Panc1 (cell line): Measurements from ENCODE around the gene FIZ1. TPM values are rescaled to one million over a fixed set of nuclear protein-coding genes. Genes with fewer than 3 reads are reported as not detected.

Experiments
- ATAC-seq: fragments of 200-7000 bp; cut with Tn5 transposase; 2 replicates; pipeline ENCODE4 v1.9.1; 2020; ENCODE audit warnings: mild to moderate bottlenecking, moderate library complexity
- BruUV-seq: library from RNA; stranded (reverse); fragments of 400-500 nt; replicated peaks from 2 replicates; lab custom pipeline; 2021; lab: Mats Ljungman, UMichigan
- CTCF ChIA-PET: fragments of 300-600 bp; sonication (Branson Sonifier 250); formaldehyde crosslinking; loops from one replicate; lab custom pipeline; 2022; ENCODE audit warnings: antibody characterized with exemption; lab: Charles Lee
- POLR2A ChIA-PET: fragments of 300-600 bp; sonication (Branson Sonifier 250); formaldehyde crosslinking; loops from one replicate; lab custom pipeline; 2022; ENCODE audit warnings: antibody characterized with exemption; lab: Charles Lee
- DNase-seq: peaks from one replicate; pipeline ENCODE4 v3.0.0-alpha.2; 2010; ENCODE audit warnings: low read depth, low spot score
- H3K27ac ChIP-seq: 2 replicates; pipeline ENCODE4 v1.5.1; 2011; ENCODE audit warnings: mild to moderate bottlenecking, low read length, inconsistent platforms
- H3K27me3 ChIP-seq: fragments of 200-500 bp; sonication (Bioruptor generic); 2 replicates; pipeline ENCODE4 v1.6.0; 2014; ENCODE audit warnings: low read length, inconsistent platforms; ENCODE audit not compliant: control insufficient read depth, insufficient read depth
- H3K36me3 ChIP-seq: fragments of 200-500 bp; sonication (Bioruptor generic); 2 replicates; pipeline ENCODE4 v1.5.1; 2014; ENCODE audit warnings: inconsistent platforms, mild to moderate bottlenecking, low read length, moderate library complexity; ENCODE audit not compliant: control insufficient read depth, insufficient read depth
- H3K4me1 ChIP-seq: 2 replicates; pipeline ENCODE4 v1.5.1; 2011; ENCODE audit warnings: inconsistent platforms, mild to moderate bottlenecking, low read length, moderate library complexity; ENCODE audit not compliant: control insufficient read depth, insufficient read depth
- H3K4me3 ChIP-seq, 2 experiments: 2 replicates each; pipeline ENCODE4 v1.5.1; 2011 to 2012; ENCODE audit warnings: low read depth in 2 of 2, low read length in 2 of 2, mild to moderate bottlenecking in 2 of 2, inconsistent platforms in 1 of 2, moderate library complexity in 1 of 2
- H3K9me3 ChIP-seq: fragments of 200-500 bp; sonication (Bioruptor generic); 2 replicates; pipeline ENCODE4 v1.5.1; 2014; ENCODE audit warnings: low read depth, mild to moderate bottlenecking, inconsistent platforms, low read length, moderate library complexity; ENCODE audit not compliant: control insufficient read depth, insufficient read depth
- CTCF ChIP-seq: fragments of 450-650 bp; IDR thresholded peaks from 2 replicates; pipeline ENCODE4 v1.5.1; 2017; ENCODE audit warnings: mild to moderate bottlenecking
- POLR2AphosphoS5 ChIP-seq: IDR thresholded peaks from 2 replicates; pipeline ENCODE4 v1.6.1; 2012; ENCODE audit warnings: mild to moderate bottlenecking, low read depth, low read length, moderate library complexity
- REST ChIP-seq, 2 experiments: IDR thresholded peaks; 2 replicates each; pipeline ENCODE4 v1.6.1; 2011 to 2012; ENCODE audit warnings: low read depth in 2 of 2, control low read depth in 1 of 2, low read length in 1 of 2, mild to moderate bottlenecking in 1 of 2, moderate library complexity in 1 of 2; ENCODE audit not compliant: insufficient read depth in 1 of 2
- SIN3A ChIP-seq: IDR thresholded peaks from 2 replicates; pipeline ENCODE4 v1.6.1; 2012; ENCODE audit warnings: low read depth, mild to moderate bottlenecking, low read length, moderate library complexity, borderline replicate concordance; ENCODE audit not compliant: insufficient read depth
- TCF7L2 ChIP-seq: IDR thresholded peaks from 2 replicates; pipeline ENCODE4 v1.6.1; 2011; ENCODE audit warnings: mild to moderate bottlenecking, low read depth, low read length, inconsistent platforms
- in situ Hi-C: cut with HindIII; loops from 2 replicates; pipeline ENCODE4 v1.10.0; 2016; ENCODE audit warnings: low sequenced_read_pairs, low pct_unique_long_range_greater_than_20kb
- intact Hi-C: fragments of 100-400 bp; cut with micrococcal nuclease; formaldehyde crosslinking; loops from one replicate; pipeline ENCODE4 v1.10.0; 2022; ENCODE audit not compliant: unreplicated experiment
- total RNA-seq: library from RNA; stranded (reverse); gene quantifications from one replicate; pipeline ENCODE4 v1.2.1, GENCODE V29; 2021; ENCODE audit not compliant: unreplicated experiment

Gene FIZ1
- total RNA-seq, 1 experiment from 2014 or later, result 28.5 TPM

DNA sequence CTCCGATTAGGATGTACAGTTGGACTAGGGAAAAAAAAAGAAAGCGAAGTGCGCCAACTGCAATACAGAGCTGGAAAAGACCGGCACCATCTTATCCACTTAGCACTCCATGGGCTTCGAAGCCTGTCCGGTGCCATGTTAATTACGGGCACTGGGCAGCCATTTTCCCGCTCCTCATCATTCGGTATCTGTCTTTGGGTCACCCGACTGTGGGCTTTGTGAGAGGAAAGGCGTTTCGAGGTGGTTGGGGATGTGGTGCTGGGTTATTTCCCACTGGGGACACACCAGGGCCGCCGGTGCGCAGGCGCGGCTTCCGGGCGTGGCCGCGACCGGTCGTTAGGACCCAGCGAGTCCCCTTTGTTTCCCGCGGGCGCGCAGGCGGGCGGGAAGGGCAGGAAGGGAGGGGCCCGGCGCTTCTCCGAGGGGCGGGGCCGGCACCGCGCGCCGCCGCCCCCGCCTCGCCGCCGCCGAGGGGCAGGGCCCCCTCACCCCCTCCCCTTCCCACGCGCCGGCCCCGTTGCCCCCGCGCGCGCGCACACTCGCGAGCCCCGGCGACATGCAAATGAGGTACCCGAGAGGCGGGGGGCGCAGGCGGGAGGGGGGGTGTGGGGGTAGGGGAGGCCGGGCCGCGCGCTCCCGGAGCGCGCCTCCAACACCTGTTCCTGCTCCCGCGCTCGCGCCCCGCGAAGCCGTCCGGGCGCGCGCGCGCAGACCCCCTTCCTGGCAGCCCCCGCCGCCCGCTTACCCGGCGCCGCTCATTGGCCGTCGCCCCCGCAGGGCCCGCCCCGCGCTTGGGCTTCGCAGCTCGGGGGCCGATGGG lies 735 bp upstream of the FIZ1 start, which contains the start of gene ZNF524:
ZNF524 (plus strand) TSS at position 447 of the 820 bp plus-strand sequence. CDS start 1,825 bp downstream, outside the sequence.
- peak within 1 kb of the TSS; percentile 79 to 85 for H3K4me3 ChIP-seq
- ChIA-PET CTCF (no interaction called here), POLR2A (interaction anchor here (0.5 to 1.6 kb wide), 4 partner anchors 10 to 174 kb away, joined by 3 to 10 read pairs (median 4); partner anchors contain the start of gene ZNF579)
- H3K27me3 ChIP-seq, result no peaks in the 10 kb centered on the region
- DNase-seq, result no peak
- no TSS peak for BruUV-seq
- intact Hi-C loops, result no loop called here
- H3K4me1 ChIP-seq, result peaks cover 14% of the 10 kb centered on the region
- H3K9me3 ChIP-seq, result no peaks in the 10 kb centered on the region
- peak; percentile 70 for ATAC-seq
- TF ChIP-seq CTCF, result no peak
- TF ChIP-seq SIN3A, result no peak; the same call in 1 of the 2 replicates
- TF ChIP-seq POLR2AphosphoS5, result peak; percentile 70
- TF ChIP-seq REST (IDR thresholded peaks at IDR 0.05; ENCODE audit: insufficient read depth in 1 of 2, low read depth in 2 of 2, low read length in 1 of 2), result no peak
- no peak for TF ChIP-seq TCF7L2
- peak within 1 kb of the TSS; percentile 100 for H3K27ac ChIP-seq
- no peaks in the 10 kb centered on the region; the same call in 1 of the 2 replicates for H3K36me3 ChIP-seq
- in situ Hi-C loops, result no loop called here

- peaks cover 10% of the 10 kb centered on the region for H3K4me1 ChIP-seq
- H3K27ac ChIP-seq, result peak overlapping the region; percentile 100
- H3K4me3 ChIP-seq, result peak overlapping the region; percentile 79 to 85
- ATAC-seq, result peak; percentile 80
- H3K9me3 ChIP-seq, result no peaks in the 10 kb centered on the region
- H3K36me3 ChIP-seq, result no peaks in the 10 kb centered on the region; the same call in 1 of the 2 replicates
- no peaks in the 10 kb centered on the region for H3K27me3 ChIP-seq
- intact Hi-C loops, result no loop called here
- no peak for TF ChIP-seq CTCF
- TF ChIP-seq SIN3A, result peak; percentile 63; the same call in 1 of the 2 replicates
- no peak for TF ChIP-seq REST (IDR thresholded peaks at IDR 0.05; ENCODE audit: insufficient read depth in 1 of 2, low read depth in 2 of 2, low read length in 1 of 2)
- peak; percentile 62; the same call in 1 of the 2 replicates for TF ChIP-seq POLR2AphosphoS5
- TF ChIP-seq TCF7L2, result 0 out of 2 replicates have a peak, but pooled peaks have one; percentile 58
- BruUV-seq, result no TSS peak
- ChIA-PET CTCF (interaction anchor here (0.6 to 0.8 kb wide), 2 partner anchors 21 to 31 kb away, joined by 5 to 7 read pairs; no protein-coding TSS in a partner anchor), POLR2A (interaction anchor here (0.5 to 1.6 kb wide), 6 partner anchors 9 to 191 kb away, joined by 3 to 12 read pairs (median 6); partner anchors contain the start of gene ZNF579)
- in situ Hi-C loops, result no loop called here
- DNase-seq, result peak; percentile 83
Measured at GRCh38 chr19:55598719-55599467, 424 bp downstream of the FIZ1 start.
